AG09309 (cell line): ENCODE results near the gene FARS2.
A peak's percentile ranks its signal among the peaks of the same experiment; 100 is the strongest.

Experiments used
- DNase-seq: peaks from one replicate; pipeline ENCODE4 v3.0.0-alpha.2; 2010; ENCODE audit warnings: low read depth
- H3K4me3 ChIP-seq: 2 replicates; pipeline ENCODE4 v1.5.1; 2011; ENCODE audit warnings: mild to moderate bottlenecking, low read depth, low read length, moderate library complexity; ENCODE audit not compliant: control insufficient read depth
- CTCF ChIP-seq: IDR thresholded peaks from 2 replicates; pipeline ENCODE4 v1.5.1; 2011; ENCODE audit warnings: mild to moderate bottlenecking, low read depth, low read length, inconsistent platforms; ENCODE audit not compliant: insufficient read depth, control insufficient read depth; ENCODE audit errors: missing control alignments

FARS2 gene

GRCh38 chr6:5781019-5781418 lies 519.7 kb downstream of the FARS2 start:
- no peak for DNase-seq
- no peak for TF ChIP-seq CTCF
- H3K4me3 ChIP-seq = no peak overlapping the region

GRCh38 chr6:5781966-5782556 lies 520.7 kb downstream of the FARS2 start:
- TF ChIP-seq CTCF = no peak
- no peak for DNase-seq
- no peak overlapping the region for H3K4me3 ChIP-seq

GRCh38 chr6:5782783-5783547 lies 521.7 kb downstream of the FARS2 start:
- no peak for DNase-seq
- TF ChIP-seq CTCF = no peak
- H3K4me3 ChIP-seq = no peak overlapping the region

- DNase-seq = no peak
- TF ChIP-seq CTCF = peak; percentile 3
- no peak overlapping the region for H3K4me3 ChIP-seq
Observed at GRCh38 chr6:5783584-5784089, 522.3 kb downstream of the FARS2 start.

- no peak for DNase-seq
- TF ChIP-seq CTCF = no peak
- H3K4me3 ChIP-seq = no peak overlapping the region
Observed at GRCh38 chr6:5785249-5785648, 523.9 kb downstream of the FARS2 start.

GRCh38 chr6:5786321-5786968 lies 525.1 kb downstream of the FARS2 start:
- TF ChIP-seq CTCF = no peak
- H3K4me3 ChIP-seq = no peak overlapping the region
- no peak for DNase-seq
